Renal pelvis (tissue), 4 donors: Measurements from ENCODE around the gene IFIT5. TPM values are rescaled to one million over a fixed set of nuclear protein-coding genes. Genes with fewer than 3 reads are reported as not detected.
"Not testable (repeated sequence)": the region's sequence is repeated elsewhere in the genome, so short reads cannot be mapped to it uniquely, and the experiment has no call there.

Source experiments
- DNase-seq: peaks from one replicate; pipeline ENCODE4 v3.0.0-alpha.2; 2013
- polyA plus RNA-seq, 3 donors: library from polyadenylated mRNA; unstranded; fragments of 120-200 nt; gene quantifications; one replicate each; pipeline ENCODE4 v1.2.1, GENCODE V29; 2013; ENCODE audit not compliant: insufficient read length in 3 of 3

The IFIT5 gene
- polyA plus RNA-seq, 3 donors = 14.4 to 17.4 (median 15.6) TPM

GRCh38 chr10:89421018-89421476 is 6.7 kb downstream of the IFIT5 start:
- DNase-seq = no peak

DNA sequence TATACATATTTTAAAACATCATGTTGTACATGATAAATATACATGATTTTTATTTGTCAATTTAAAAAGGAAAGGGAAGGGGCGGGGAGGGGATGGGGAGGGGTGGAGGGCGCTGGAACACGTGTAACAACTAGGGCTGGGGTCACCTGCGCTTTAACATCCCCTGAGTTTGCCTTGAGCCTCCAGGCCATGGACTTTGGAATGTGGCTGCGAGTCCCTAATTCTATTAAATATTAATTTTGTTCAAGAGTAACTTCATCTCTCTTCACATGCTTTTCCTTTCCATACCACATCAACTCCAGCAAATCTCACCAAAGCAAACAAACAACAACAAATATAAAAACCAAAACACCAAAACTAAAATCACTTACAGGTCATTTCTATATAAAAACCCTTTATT is 10.6 kb downstream of the IFIT5 start:
- peak; percentile 19 for DNase-seq

- peak; percentile 52 for DNase-seq
Measured at GRCh38 chr10:89426230-89426868, 12.0 kb downstream of the IFIT5 start.

GRCh38 chr10:89427629-89428028 is 13.3 kb downstream of the IFIT5 start:
- DNase-seq = no peak

- DNase-seq = no peak
Measured at GRCh38 chr10:89428877-89429276, 14.5 kb downstream of the IFIT5 start.

DNA sequence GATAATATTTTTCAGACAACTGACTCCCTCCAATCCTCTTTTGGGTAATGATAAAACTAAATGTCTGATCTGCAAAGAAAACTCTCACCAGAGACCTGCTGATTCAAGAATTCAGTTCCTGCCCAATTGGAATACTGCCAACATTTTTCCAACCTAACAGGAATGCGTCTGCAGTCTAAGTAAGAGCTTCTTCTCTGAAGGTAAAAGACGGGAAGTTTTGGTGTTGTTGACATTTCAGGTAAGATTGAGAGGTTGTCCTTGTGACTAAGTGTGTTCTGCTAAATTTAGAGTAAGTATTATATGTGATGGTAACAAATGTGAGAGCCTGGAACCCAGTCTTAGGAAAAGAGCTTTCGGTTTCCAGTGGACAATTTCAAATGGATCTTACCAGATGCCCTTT is 17.6 kb downstream of the IFIT5 start:
- DNase-seq = peak; percentile 31

DNA sequence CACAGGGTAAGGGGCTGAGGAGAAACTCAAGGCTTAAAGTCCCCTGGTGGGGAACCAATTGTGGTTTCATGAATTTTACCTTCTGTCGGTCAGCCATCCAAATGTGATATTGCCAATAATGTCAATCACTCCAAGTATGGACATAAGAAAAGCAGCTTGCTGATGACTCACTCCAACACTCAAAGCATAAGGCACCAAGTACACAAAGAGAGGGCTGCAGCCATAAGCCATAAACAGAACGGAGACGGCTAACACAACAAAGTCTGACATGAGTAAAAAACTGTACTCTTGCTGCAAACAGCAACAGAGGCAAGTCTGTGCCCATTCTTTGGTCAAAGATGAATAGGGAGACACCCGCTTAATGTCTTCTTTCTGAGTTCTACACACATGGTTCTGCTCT is 24.2 kb downstream of the IFIT5 start:
- no peak for DNase-seq

- DNase-seq = no peak
Measured at GRCh38 chr10:89440226-89441009, 26.1 kb downstream of the IFIT5 start.

GRCh38 chr10:89442289-89442688 is 27.9 kb downstream of the IFIT5 start:
- no peak for DNase-seq

GRCh38 chr10:89444819-89445218 is 30.5 kb downstream of the IFIT5 start:
- not testable (repeated sequence) for DNase-seq

- DNase-seq = no peak
Measured at GRCh38 chr10:89450901-89451300, 36.5 kb downstream of the IFIT5 start.

- DNase-seq = no peak
Measured at GRCh38 chr10:89452193-89452592, 37.8 kb downstream of the IFIT5 start.

GRCh38 chr10:89454561-89455347 is 40.4 kb downstream of the IFIT5 start:
- no peak for DNase-seq

DNA sequence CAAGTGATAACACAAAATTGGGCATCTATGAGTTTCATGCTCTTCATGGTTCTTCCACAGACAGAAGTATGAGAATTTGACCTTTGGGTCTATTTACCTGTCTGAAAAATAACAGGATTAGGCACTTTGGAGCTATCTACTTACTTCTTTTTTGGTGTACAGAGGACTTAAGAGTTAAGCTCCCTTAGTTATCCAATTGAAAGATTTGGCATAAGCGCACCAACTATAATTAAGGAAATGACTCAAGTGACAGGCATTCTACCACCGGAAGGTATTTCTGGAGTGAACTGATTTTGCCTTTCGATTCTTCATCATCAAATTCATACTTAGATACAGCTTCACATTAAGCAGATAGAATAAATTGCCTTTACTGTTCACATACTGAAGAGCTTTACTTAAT is 43.9 kb downstream of the IFIT5 start:
- no peak for DNase-seq

DNA sequence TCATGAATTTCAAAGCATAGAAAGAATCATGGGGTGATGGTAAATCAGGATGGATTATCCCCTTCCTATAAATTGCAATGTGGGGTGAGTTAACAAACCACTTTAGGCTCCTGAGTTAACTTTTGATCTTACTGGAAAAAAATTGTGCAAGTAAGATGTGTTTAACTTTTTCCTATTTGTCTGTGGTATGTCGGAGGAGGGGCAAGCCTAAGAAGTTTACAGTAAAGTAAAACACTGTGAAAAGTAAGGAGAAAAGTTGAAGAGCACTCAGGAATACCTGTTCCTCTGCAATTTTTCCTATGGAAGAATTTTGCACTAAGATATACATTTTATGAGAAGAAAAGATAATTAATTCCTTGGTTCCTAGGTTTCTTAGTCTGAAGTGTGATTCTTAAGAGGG is 44.4 kb downstream of the IFIT5 start:
- DNase-seq = no peak

DNA sequence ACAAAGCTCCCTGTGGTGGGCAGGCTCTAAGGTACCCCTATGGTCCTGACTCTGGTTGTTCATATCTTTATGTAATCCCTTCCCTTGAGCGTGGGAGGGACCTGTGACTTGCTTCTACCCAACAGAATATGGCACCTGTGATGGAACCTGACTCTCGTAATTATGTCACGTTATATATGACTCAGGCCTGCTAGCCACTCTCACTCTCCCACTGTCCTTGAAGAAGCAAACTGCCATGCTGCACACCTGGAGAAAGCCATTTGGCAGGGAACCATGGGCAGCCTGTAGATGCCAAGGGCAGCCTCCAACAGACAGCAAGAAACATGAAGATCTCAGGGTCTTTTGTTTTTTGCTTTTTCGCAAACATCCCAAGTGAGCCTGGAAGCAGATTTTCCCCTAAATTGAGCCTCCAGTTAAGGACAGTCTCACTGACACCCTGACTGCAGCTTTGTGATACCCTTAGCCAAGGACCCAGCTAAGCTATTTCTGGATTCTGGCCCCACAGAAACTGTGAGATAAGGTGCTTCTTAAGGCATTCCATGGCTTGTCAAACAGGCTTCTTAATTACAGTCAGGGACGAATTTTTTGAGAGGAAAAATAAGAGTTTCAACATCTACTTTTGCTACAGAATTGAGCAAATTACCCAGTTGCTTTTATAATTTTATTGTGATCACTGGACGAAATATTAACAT is 49.6 kb downstream of the IFIT5 start:
- DNase-seq = no peak

DNA sequence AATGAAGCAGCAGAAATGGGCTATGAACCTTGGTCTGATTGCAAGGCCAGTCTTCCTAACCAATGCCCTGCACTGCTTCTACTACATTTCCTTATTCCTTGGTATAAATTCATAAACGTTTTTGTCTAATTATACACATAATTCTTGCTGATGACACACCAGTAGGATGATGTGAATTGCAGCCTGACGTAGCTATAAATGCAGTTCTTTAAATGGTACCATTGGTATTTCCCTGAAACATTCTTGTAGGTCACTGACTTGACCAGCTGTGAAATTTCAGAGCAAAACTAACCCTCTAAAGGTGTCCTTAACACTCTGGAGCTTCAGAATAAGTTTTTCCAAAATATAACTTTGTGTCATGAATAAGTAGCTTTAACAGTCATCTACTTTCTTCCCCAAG is 50.8 kb downstream of the IFIT5 start:
- DNase-seq = no peak

DNA sequence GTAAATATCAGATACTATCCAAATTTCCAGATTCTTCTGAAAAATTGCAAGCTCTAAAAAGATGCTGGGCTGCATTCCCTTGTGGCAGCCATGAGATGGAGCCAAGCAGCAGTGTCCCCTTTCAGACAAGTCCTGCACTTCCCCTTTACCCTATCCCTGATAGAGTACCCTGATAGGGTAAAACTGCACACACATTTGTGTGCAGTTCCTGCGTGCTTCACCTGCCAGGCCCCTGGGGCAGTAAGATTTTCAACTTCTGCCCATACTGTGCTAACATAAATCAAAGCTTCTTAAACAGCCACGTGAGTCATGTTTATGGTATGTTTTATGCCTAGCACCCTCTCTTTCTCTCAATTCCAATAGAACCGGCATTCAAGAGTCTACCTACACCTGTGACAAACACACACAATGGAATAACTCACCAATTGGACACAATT is 52.2 kb downstream of the IFIT5 start:
- DNase-seq = no peak

- no peak for DNase-seq
Measured at GRCh38 chr10:89468191-89468965, 54.0 kb downstream of the IFIT5 start.

DNA sequence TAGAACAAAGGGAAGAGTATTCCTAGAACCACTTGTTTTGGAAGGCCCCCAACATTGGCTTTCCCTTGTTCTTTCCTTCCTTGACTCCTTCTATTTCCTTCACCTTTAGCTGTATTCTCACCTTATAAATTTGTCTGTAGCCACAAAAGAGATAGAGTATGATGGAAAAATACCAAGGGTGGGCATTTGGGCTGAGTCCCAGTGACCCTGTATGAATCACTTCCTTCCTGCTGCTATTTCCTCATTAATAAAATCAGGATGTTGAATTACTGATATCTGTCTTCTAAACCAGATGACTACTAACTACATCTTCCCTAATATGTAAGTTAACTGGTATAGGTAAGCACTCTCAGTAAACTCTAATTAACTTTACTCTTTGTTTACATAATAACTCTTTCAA is 55.1 kb downstream of the IFIT5 start:
- DNase-seq = no peak
